Sigmoid colon (tissue), 4 donors: ENCODE data around the gene NAT10.

Experiments
- CTCF ChIP-seq, 4 experiments: fragments of 450-650 bp in 3 of 4; fragments of 200-600 bp in 1 of 4; IDR thresholded peaks; one replicate each; pipeline ENCODE4 v1.5.1; 2016 to 2019; ENCODE audit warnings: antibody characterized with exemption in 4 of 4, mild to moderate bottlenecking in 3 of 4, moderate library complexity in 2 of 4
- POLR2A ChIP-seq, 2 donors: fragments of 450-650 bp; IDR thresholded peaks; one replicate each; pipeline ENCODE4 v1.6.1; 2016; ENCODE audit warnings: antibody characterized with exemption in 2 of 2, mild to moderate bottlenecking in 2 of 2, moderate library complexity in 2 of 2
- POLR2AphosphoS5 ChIP-seq, 4 donors: sonication (generic); formaldehyde crosslinking; IDR thresholded peaks; one replicate each; pipeline ENCODE4 v1.6.1; 2017; ENCODE audit warnings: antibody characterized with exemption in 4 of 4

GRCh38 chr11:34146411-34146810, 41.0 kb downstream of the NAT10 start:
- TF ChIP-seq CTCF (IDR thresholded peaks at IDR 0.05) (no peak), POLR2A (IDR thresholded peaks at IDR 0.05) (no peak), POLR2AphosphoS5 (IDR thresholded peaks at IDR 0.05) (no peak)
